AG09309 (cell line): Measurements from ENCODE around the gene PCP4.

Experiments used
- DNase-seq: peaks from one replicate; pipeline ENCODE4 v3.0.0-alpha.2; 2010; ENCODE audit warnings: low read depth
- H3K4me3 ChIP-seq: 2 replicates; pipeline ENCODE4 v1.5.1; 2011; ENCODE audit warnings: mild to moderate bottlenecking, low read depth, low read length, moderate library complexity; ENCODE audit not compliant: control insufficient read depth
- TF ChIP-seq, protein P1 (sequence below): IDR thresholded peaks from 2 replicates; pipeline ENCODE4 v1.5.1; 2011; ENCODE audit warnings: mild to moderate bottlenecking, low read depth, low read length, inconsistent platforms; ENCODE audit not compliant: insufficient read depth, control insufficient read depth; ENCODE audit errors: missing control alignments

PCP4 gene

DNA sequence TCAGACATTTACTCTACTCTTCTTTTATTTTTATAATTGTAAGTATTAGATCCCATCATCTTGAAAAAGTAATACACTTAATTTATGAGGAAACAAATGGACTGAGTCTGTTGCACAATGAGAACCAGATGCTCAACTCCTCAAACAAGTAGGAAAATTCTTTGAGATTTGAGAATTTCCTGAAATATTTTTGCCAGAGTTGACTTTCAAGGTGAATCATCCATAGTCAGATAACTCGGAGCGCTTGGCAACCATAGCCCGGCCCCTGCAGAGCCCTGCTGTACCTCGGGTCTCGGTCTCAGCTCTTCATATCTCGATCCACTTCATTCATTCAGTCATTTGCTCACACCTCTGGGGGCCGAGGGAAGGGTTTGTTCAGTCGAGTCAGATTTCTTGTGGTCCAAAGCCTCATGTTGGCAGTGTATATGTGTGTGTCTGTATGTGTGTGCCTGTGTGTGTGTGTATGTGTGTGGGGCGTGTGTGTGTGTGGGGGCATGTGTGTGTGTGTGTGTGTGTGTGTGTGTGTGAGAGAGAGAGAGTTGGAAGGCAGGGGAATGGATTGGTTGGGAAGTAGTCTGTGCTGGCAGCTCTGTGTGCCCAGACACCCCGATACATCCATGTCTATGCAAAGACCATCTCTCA, 18.1 kb upstream of the PCP4 start:
- no peak for DNase-seq
- TF ChIP-seq, protein P1, sequence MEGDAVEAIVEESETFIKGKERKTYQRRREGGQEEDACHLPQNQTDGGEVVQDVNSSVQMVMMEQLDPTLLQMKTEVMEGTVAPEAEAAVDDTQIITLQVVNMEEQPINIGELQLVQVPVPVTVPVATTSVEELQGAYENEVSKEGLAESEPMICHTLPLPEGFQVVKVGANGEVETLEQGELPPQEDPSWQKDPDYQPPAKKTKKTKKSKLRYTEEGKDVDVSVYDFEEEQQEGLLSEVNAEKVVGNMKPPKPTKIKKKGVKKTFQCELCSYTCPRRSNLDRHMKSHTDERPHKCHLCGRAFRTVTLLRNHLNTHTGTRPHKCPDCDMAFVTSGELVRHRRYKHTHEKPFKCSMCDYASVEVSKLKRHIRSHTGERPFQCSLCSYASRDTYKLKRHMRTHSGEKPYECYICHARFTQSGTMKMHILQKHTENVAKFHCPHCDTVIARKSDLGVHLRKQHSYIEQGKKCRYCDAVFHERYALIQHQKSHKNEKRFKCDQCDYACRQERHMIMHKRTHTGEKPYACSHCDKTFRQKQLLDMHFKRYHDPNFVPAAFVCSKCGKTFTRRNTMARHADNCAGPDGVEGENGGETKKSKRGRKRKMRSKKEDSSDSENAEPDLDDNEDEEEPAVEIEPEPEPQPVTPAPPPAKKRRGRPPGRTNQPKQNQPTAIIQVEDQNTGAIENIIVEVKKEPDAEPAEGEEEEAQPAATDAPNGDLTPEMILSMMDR: no peak
- no peak overlapping the region for H3K4me3 ChIP-seq

DNA sequence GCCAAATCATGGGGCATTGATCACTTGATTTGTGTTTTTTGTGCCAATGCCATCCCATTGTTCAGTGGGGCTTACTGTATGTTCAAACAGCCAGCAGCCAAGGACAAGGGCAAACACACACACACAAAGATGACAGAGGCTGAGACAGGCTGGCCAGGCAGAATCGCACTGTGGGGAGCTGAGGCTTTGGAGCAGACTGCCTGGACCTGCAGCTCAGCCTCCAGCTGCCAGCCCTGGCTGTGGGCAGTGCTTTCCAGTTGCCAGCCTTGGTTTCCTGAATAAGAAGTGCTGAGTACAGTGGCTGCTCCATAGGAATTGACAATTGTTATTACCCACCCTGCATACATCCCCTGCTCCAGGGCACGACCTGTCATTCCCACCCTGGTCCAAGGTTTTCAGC, 16.9 kb upstream of the PCP4 start:
- no peak overlapping the region for H3K4me3 ChIP-seq
- DNase-seq: no peak
- TF ChIP-seq, protein P1: no peak

DNA sequence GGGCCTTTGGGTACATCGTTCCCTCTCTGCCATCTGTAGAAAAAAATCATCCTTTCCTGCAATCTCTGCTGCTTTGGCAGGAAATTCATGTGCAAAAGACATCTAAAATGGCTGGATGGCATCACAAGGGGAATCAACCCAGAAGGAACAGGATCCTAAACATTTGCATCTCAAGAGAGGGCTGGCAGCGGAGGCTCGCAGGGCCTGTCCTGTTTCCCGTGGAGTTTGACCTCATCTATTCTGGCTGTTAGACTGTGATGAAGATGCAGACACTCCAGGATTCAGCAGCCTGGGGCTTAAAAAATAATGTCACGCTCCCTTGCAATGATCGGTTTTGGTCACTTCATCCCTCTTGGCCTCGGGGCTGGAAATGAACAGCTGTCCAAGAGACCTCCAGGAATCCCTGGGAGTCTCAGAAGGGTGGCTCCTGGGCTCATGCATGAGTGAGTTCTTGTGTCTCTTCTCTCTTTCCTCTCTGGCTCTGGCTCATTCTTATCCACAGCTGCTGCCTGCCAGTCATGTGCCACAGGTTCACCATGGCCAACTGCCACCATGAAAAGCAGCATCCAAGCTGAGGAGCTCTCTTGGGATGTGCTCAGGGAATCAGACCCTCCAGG, 16.1 kb upstream of the PCP4 start:
- no peak overlapping the region for H3K4me3 ChIP-seq
- TF ChIP-seq, protein P1: no peak
- no peak for DNase-seq

DNA sequence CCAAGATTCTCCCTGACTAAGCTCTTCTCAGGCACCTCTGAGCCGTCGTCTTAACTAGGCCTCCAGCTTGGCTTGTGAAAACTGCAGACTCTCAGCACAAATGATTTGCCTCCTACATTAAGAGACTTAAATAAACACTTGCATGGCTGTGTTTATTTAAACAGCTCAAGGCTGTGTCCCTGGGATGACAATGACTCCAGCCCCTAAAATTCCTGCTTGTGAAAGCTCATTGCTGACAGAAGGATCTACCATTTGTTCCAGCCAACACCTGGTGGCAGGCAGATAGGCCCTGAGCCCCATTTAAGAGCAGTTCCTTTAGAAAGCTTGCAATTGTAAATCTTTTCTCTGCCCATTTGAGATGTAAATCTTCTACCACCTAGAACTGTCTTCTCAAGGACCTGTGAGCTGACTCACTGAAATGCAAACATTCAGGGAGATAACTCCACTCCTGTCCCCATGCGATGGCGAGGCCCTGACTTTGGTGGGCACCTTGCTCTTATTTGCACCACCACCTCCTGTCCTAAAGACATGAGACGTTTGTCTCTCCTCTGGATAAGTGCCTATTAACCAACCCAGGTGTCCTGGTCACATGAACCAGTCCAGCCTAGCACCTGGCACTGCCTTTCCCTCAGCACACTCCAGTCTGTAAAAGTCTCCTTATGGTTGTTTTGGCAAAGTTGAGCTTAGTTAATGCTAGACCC, 15.1 kb upstream of the PCP4 start:
- no peak overlapping the region for H3K4me3 ChIP-seq
- no peak for DNase-seq
- TF ChIP-seq, protein P1: no peak

DNA sequence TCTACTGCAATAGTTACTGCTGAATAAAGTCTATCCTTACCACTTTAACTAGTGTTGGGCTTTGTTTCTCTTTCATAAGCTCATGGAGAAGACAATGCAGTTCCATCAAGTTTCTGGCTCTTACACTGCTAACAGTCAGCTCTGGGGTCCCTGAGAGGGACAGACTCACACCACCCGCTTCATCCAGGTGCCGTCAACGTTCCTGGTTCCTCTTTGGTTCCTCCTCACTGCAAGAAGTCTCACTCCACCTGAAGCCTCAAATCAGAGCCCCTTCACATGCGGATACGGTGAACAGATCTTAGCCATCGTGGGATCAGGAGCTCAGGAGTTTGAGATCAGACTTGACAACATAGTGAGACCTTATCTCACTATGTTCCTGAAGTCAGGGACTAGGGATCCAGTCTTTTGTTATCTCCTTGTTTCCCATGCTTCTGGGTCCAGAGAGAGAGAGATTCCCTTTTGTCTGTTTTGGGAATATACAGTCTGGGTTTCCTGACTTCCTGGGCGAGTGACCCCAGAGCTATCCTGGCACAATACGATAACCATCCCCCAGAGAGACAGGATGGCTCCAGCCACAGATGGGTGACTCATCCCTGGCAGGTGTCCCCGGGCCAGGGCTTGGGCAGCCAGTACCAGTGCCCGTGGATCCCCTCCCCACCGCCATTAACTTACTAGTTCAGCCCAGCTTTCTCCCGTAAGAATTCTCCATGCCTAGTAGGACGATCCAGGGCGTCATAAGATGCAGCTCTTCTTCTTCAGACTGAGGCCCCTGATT, 14.3 kb upstream of the PCP4 start:
- DNase-seq: no peak
- H3K4me3 ChIP-seq: no peak overlapping the region
- TF ChIP-seq, protein P1: no peak

DNA sequence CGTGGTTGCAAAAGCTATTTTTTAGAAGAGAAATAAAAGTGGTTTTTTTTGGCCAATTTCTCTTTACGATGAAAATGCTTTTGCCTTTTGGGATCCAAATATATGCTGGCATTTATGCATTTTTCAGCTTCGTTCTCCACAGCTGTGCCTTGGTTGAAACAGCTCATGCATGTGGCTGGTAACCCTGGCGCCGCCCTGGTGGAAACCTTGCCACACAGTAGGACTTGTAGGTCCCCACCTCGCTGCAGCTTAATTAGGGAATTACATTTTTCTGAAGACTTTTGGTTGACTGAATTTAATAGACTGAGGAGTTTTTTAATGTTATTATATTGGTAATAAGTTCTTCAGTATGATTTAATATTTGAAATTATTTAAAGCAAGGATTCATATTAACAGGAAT, 12.7 kb upstream of the PCP4 start:
- DNase-seq: no peak
- TF ChIP-seq, protein P1: no peak
- H3K4me3 ChIP-seq: no peak overlapping the region
